ENCODE measurements around the gene SMC1B.
"Not testable (repeated sequence)": the region's sequence is repeated elsewhere in the genome, so short reads cannot be mapped to it uniquely, and the experiment has no call there.

The SMC1B gene

GRCh38 chr22:45296628-45297297 is 116.6 kb downstream of the SMC1B start:
- DNase-seq (ENCODE audit: low spot score), result no peak

- no peak for DNase-seq (ENCODE audit: low spot score)
These were observed 117.9 kb downstream of the SMC1B start for GRCh38 chr22:45295492-45295891.

- DNase-seq (ENCODE audit: low spot score), result not testable (repeated sequence)
These were observed 118.4 kb downstream of the SMC1B start for GRCh38 chr22:45295004-45295403.
